ENCODE data around the gene EXD3. TPM values are rescaled to one million over a fixed set of nuclear protein-coding genes. Genes with fewer than 3 reads are reported as not detected.
"Not testable (repeated sequence)": the region's sequence is repeated elsewhere in the genome, so short reads cannot be mapped to it uniquely, and the experiment has no call there.

The EXD3 gene
- total RNA-seq, 1 experiment from 2014 or later, result 4.7 TPM

DNA sequence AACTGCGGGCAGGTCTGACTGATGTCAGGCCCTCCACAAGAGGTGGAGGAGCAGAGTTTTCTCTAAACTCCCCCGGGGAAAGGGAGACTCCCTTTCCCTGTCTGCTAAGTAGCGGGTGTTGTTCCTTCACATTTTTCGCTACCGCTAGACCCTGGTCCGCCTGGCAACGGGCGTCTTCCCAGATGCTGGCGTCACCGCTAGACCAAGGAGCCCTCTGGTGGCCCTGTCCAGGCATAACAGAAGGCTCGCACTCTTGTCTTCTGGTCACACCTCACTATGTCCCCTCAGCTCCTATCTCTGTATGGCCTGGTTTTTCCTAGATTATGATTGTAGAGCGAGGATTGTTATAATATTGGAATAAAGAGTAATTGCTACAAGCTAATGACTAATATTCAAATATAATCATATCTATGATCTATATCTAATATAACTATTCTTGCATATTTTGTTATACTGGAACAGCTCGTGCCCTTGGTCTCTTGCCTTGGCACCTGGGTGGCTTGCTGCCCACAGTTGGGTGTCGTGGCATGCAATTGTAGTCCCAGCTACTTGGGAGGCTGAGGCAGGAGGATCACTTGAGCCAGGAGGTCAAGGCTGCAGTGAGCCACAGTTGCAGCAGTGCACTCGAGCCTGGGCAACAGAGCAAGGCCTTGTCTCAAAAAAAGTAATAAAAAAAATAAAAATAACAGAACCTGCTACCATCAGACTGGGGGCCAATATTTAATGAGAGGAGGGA is 160.6 kb downstream of the EXD3 start:
- not testable (repeated sequence) for DNase-seq (ENCODE audit: low read depth)

Other genes with a start within 250 kb of the EXD3 start
- gene ANAPC2, start 234.6 kb downstream of the EXD3 start, total RNA-seq (2014; rRNA removed; shearing (Covaris generic)), result 18.5 and 27.2 TPM in 2 replicates
- gene SSNA1, start 234.5 kb downstream of the EXD3 start, total RNA-seq (2014; rRNA removed; shearing (Covaris generic)), result 101 and 138 TPM in 2 replicates
- gene TPRN, start 222.4 kb downstream of the EXD3 start, total RNA-seq (2014; rRNA removed; shearing (Covaris generic)), result 12.0 and 13.6 TPM in 2 replicates
- 63.4 and 65.8 TPM in 2 replicates for gene TMEM203, start 217.5 kb downstream of the EXD3 start, total RNA-seq (2014; rRNA removed; shearing (Covaris generic))
- gene NDOR1, start 217.5 kb downstream of the EXD3 start, total RNA-seq (2014; rRNA removed; shearing (Covaris generic)), result 17.9 and 26.2 TPM in 2 replicates
- gene RNF208, start 200.9 kb downstream of the EXD3 start, total RNA-seq (2014; rRNA removed; shearing (Covaris generic)), result 0.10 and 0.96 TPM in 2 replicates
- 1.1 and 1.4 TPM in 2 replicates for gene CYSRT1, start 198.0 kb downstream of the EXD3 start, total RNA-seq (2014; rRNA removed; shearing (Covaris generic))
- not detected in 2 replicates for gene RNF224, start 195.7 kb downstream of the EXD3 start, total RNA-seq (2014; rRNA removed; shearing (Covaris generic))
- not detected in 2 replicates for gene SLC34A3, start 192.3 kb downstream of the EXD3 start, total RNA-seq (2014; rRNA removed; shearing (Covaris generic))
- 624 and 993 TPM in 2 replicates for gene TUBB4B, start 181.9 kb downstream of the EXD3 start, total RNA-seq (2014; rRNA removed; shearing (Covaris generic))
- not detected in 2 replicates for gene STPG3, start 171.9 kb downstream of the EXD3 start, total RNA-seq (2014; rRNA removed; shearing (Covaris generic))
- 78.8 and 83.3 TPM in 2 replicates for gene NELFB, start 167.8 kb downstream of the EXD3 start, total RNA-seq (2014; rRNA removed; shearing (Covaris generic))
- gene TOR4A, start 145.4 kb downstream of the EXD3 start, total RNA-seq (2014; rRNA removed; shearing (Covaris generic)), result 66.1 and 74.7 TPM in 2 replicates
- gene NRARP, start 120.9 kb downstream of the EXD3 start, total RNA-seq (2014; rRNA removed; shearing (Covaris generic)), result 0.30 and 0.90 TPM in 2 replicates
- 0.10 TPM in 1 of 2 replicates, not detected in the other for gene NOXA1, start 231 bp upstream of the EXD3 start, total RNA-seq (2014; rRNA removed; shearing (Covaris generic))
- gene ENTPD8, start 18.2 kb upstream of the EXD3 start, total RNA-seq (2014; rRNA removed; shearing (Covaris generic)), result not detected in 2 replicates
- 34.5 and 40.0 TPM in 2 replicates for gene NSMF, start 36.2 kb upstream of the EXD3 start, total RNA-seq (2014; rRNA removed; shearing (Covaris generic))
- 0.21 and 0.23 TPM in 2 replicates for gene PNPLA7, start 127.2 kb upstream of the EXD3 start, total RNA-seq (2014; rRNA removed; shearing (Covaris generic))
- gene MRPL41, start 128.7 kb upstream of the EXD3 start, total RNA-seq (2014; rRNA removed; shearing (Covaris generic)), result 48.8 and 106 TPM in 2 replicates
- gene DPH7, start 155.8 kb upstream of the EXD3 start, total RNA-seq (2014; rRNA removed; shearing (Covaris generic)), result 44.7 and 50.7 TPM in 2 replicates
- gene ZMYND19, start 167.3 kb upstream of the EXD3 start, total RNA-seq (2014; rRNA removed; shearing (Covaris generic)), result 44.0 and 46.8 TPM in 2 replicates
- gene ARRDC1, start 182.5 kb upstream of the EXD3 start, total RNA-seq (2014; rRNA removed; shearing (Covaris generic)), result 29.2 and 35.9 TPM in 2 replicates
- 39.1 and 42.7 TPM in 2 replicates for gene EHMT1, start 195.8 kb upstream of the EXD3 start, total RNA-seq (2014; rRNA removed; shearing (Covaris generic))

Measured in HT1080 (cell line).